Measurements from ENCODE around the gene ANKRD33B.

DNA sequence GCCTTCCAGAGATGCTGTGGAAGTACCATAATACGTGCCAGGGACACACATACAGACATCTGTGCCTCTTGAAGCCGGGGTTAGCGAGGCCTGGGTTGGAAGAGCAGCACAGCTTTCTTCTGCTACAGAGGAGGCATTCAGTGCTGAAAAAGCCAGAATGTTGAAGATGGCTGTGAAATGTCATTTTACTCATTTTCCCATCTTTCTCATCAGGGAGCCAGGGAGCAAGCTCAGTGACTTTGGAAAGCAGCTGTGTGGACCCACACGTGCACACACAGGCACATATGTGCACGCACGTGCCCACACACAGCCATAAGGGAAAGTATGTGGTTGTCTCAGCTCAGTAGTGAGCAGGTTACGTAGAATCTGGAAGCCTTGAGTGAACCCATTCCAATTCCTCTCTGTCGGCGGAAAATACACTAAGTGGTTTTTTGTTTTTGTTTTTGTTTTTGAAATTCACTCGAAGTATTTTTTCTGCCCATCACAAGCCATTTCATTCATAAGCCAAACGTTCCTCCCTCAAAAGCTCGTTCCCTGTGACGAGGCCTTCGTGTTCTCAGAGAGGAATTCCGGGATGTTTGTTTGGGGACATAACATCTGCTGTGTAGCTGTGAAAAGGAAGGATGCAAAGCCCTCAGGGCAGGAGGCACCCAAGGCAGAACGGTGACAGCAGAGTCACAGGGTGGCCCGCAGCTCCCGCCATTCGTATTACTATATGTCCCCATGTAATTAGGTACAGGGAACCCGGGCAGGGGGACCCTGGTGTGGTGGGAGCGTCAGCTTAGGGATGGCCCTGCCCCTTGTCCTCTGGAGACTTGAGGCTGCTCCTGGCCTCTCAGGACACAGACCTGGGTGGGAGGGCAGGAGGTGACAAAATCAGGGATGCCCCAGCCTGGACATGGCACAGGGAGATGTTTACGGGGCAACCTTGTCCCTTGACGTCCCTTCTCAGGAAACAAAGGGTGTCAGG lies 29.0 kb upstream of the ANKRD33B start:
- TF ChIP-seq, protein P1, sequence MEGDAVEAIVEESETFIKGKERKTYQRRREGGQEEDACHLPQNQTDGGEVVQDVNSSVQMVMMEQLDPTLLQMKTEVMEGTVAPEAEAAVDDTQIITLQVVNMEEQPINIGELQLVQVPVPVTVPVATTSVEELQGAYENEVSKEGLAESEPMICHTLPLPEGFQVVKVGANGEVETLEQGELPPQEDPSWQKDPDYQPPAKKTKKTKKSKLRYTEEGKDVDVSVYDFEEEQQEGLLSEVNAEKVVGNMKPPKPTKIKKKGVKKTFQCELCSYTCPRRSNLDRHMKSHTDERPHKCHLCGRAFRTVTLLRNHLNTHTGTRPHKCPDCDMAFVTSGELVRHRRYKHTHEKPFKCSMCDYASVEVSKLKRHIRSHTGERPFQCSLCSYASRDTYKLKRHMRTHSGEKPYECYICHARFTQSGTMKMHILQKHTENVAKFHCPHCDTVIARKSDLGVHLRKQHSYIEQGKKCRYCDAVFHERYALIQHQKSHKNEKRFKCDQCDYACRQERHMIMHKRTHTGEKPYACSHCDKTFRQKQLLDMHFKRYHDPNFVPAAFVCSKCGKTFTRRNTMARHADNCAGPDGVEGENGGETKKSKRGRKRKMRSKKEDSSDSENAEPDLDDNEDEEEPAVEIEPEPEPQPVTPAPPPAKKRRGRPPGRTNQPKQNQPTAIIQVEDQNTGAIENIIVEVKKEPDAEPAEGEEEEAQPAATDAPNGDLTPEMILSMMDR (IDR thresholded peaks at IDR 0.05 in 2 of 3, conservative IDR thresholded peaks at IDR 0.05 in 1 of 3; ENCODE audit: borderline replicate concordance in 1 of 3, insufficient read depth in 1 of 3, low read depth in 2 of 3, low read length in 2 of 3) = no peak
- TF ChIP-seq POLR2A (IDR thresholded peaks at IDR 0.05; ENCODE audit: borderline replicate concordance, extremely low read depth, insufficient read depth, insufficient read length) (no peak), POLR2AphosphoS5 (IDR thresholded peaks at IDR 0.05; ENCODE audit: low read depth, low read length) (no peak), EZH2 (IDR thresholded peaks at IDR 0.05) (no peak), SIN3A (IDR thresholded peaks at IDR 0.05; ENCODE audit: low read depth) (no peak), CEBPB (IDR thresholded peaks at IDR 0.05; ENCODE audit: low read depth) (no peak), FOSL1 (IDR thresholded peaks at IDR 0.05; ENCODE audit: low read depth) (no peak)
- TF ChIP-seq, protein P2, sequence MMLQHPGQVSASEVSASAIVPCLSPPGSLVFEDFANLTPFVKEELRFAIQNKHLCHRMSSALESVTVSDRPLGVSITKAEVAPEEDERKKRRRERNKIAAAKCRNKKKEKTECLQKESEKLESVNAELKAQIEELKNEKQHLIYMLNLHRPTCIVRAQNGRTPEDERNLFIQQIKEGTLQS (IDR thresholded peaks at IDR 0.05) = no peak

Data from HCT116 (cell line).